HPDE6-E6E7 (cell line): Measurements from ENCODE around the gene MYOF.
"Not testable (repeated sequence)": the region's sequence is repeated elsewhere in the genome, so short reads cannot be mapped to it uniquely, and the experiment has no call there.

Experiments
- DNase-seq: peaks from one replicate; pipeline ENCODE4 v3.0.0; 2011; ENCODE audit warnings: missing footprints; ENCODE audit errors: extremely low spot score

The MYOF gene

GRCh38 chr10:93458821-93459257 is 23.3 kb downstream of the MYOF start:
- DNase-seq, result no peak

DNA sequence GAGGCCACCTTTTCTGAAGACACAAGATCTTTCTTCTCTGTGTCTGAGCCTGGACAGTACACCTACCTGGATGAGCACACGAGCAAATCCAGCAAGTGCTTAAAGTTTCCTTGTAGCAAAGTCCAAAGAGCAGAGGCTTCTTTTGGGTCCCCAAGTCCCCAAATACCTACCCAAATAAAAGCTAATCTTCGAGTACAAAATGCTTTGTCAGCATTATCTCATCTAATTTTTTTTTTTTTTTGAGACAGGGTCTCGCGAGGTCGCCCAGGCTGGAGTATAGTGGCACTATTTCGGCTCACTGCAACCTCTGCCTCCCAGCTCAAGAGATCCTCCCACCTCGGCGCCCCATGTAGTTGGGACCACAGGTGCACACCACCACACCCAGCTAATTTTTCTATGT is 24.6 kb downstream of the MYOF start:
- no peak for DNase-seq

DNA sequence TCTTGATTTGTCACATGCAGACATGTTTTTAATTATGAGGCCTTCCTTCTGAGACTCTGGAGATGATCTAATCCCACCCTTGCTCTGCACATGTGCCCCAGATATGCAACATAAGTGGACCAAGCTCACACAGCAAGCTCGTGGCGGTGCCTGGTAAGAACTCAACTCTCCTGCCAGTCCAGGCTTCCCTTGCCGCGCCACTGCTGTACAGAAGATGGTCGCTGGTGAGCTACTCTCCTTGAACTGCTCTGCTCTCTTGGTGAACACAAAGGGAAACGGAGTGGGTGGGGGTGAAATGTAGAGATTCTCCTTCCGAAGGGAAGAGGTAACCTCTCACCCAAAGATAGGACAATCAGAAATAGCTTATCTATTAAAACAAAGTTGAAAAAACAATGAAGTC is 25.7 kb downstream of the MYOF start:
- no peak for DNase-seq

DNA sequence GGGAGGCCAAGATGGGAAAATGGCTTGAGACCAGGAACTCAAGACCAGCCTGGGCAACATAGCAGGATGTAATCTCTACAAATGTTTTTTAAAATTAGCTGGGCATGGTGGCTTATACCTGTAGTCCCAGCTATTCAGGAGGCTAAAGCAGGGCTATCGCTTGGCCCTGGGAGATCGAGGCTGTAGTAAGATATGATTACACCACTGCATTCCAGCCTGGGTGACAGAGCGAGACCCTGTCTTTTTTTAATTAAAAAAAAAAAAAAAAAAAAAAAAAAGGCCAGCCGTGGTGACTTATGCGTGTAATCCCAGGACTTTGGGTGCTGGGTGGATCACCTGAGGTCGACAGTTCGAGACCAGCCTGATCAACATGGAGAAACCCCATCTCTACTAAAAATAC is 27.4 kb downstream of the MYOF start:
- no peak for DNase-seq

DNA sequence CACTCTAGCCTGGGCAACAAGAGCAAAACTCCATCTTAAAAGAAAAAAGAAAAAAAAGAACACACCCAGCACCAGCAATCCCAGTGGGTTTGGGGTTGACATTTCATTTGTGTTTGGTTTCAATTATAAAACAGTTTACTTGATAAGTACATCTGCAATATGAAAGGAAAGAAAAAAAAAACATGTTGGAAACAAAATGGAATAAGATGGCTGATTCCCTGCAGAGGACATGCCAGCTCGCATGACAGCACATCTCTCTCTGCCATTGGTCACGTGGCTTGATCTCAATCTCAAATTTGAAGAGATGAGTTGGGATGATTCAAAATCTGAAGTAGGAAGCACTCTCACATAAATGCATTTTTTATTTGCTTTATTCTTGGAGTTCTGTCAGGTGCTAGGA is 28.0 kb downstream of the MYOF start:
- DNase-seq, result no peak

DNA sequence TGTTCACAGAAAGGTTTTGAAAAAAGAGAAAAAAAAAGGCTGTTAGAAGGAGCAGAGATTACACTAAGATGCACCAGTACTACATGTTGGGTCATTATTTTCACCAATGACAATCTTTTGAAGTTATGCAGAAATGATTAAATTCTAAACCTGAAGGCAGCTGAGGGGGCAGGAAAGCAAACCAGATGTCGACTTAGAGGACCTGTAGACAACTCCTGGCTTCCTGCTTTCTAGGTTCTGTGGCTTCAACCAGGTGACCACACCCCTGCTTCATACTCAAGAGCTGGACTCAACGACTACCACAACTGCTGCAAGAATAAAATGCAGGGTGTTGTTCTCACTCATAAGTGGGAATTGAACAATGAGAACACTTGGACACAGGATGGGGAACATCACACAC is 30.0 kb downstream of the MYOF start:
- no peak for DNase-seq

DNA sequence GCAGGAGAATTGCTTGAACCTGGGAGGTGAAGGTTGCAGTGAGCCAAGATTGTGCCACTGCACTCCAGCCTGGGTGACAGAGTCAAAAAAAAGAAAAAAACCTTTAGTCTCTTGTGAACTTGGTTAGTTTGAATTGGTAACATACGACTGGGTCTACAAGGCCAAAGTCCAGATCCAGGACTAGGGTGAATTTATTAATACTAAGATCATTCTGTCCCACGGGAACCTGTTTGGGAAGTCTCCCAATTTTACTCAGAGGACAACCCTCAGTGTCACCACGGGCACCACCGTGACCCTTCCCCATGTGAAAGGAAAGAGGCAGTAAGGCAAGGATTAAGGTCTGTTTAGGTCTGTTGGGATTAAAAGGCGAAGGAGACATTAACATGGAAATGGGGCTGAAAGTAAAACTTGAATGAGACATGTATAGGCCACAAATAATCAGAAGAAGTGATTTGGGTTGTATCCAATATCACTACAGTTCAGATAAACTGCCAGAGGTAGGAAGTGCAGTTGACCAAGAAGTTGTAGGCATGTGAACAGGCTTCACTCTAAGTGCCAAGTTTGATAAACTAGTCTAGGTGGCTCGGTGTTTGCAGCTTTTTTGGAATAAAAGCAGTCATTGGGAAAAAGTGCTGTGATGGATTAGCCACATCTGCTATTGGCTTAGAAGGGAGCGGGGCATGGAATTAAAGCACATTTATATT is 30.7 kb downstream of the MYOF start:
- DNase-seq, result no peak

- no peak for DNase-seq
These were observed 34.2 kb downstream of the MYOF start for GRCh38 chr10:93447970-93448369.

GRCh38 chr10:93447019-93447418 is 35.1 kb downstream of the MYOF start:
- no peak for DNase-seq

DNA sequence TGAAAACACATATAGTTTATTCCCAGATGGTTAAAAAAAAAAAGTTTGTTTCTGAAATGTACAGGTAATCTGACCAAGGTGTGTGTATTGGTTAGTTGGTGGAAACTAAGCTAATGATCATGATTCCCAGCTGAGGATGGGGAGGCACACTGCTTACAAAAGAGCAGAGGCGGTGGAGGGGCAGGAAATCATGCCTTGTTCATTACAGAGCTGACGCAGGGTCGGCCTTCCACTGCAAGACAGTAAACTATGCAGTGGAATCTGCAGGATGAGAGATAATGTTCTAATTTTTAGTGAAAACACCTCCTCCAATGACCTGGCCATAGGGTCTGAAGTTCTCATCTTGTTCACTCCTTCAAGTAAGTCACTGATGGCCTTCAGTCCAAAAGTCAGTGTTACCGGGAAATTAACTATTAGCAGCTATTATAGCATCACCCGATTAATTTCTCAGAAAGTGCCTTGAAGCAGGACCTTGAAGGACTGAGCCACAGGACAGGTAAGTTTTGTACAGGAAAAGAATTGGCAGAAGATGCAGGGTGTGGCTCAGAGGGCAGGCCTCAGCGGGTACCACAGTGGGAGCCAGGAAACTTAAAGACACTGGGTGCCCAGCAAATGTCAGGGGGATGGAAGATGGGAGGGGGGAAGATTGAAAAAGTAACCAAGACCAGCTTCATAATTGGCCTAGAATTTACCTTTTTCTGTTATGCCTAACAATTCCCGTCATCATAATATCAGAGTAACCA is 36.0 kb downstream of the MYOF start:
- no peak for DNase-seq

GRCh38 chr10:93445097-93445960 is 36.8 kb downstream of the MYOF start:
- peak; percentile 93 for DNase-seq

- DNase-seq, result no peak
These were observed 38.7 kb downstream of the MYOF start for GRCh38 chr10:93443481-93443880.

GRCh38 chr10:93442721-93443120 is 39.4 kb downstream of the MYOF start:
- not testable (repeated sequence) for DNase-seq

DNA sequence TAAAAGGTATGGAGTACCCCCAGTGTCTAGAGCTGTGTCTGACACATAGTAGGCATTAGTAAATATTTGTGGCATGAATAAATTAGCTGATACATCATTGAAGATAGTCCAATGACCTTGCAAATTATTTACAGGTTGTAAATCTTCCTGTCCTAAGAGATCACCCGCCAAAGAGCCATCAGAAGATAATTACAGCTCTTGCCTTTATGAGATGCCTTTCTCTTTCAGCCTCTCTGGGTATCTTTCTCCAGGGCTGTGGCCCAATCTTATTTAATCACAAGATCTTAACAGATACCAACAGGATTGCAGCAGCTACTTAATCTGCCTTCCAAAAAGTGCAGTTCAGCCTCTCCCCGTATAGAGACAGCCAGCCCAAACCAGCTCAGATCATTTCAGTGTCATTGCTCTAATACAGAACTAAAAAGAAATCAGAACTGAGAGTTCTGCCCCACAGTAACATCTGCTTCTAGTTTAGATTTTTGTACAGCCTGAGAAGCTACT is 41.5 kb downstream of the MYOF start:
- no peak for DNase-seq

GRCh38 chr10:93438613-93439253 is 43.4 kb downstream of the MYOF start:
- no peak for DNase-seq

DNA sequence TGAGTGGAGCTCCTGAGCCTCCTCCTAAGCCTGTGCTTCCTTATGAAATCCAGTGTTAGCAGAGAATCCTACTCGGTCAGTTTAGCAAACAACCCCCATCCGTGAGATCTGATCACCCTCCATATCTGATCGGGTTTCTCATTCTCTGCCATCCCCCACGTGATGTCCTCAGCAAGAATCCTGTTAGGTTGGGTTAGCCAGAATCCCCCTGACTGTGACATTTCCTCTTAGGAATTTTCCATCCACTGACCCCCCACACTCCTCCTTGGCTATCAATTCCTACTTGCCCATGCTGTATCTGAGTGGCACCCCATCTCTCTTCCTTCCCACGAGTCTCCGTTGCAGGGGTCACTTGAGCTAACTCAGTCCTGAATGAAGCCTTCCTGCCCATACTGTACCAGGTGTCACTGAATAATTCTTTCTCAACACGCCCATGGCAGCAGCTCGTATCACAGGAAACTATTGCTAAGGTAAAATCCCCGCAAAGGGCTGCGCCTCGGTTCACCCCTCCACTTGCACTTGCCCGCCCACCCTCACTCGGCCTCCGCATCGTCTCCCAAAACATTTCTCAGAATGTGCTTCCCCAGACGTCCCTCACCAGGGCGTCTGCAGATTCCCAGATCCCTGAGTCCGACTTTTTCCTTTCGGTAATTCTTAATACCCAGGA is 44.1 kb downstream of the MYOF start:
- DNase-seq, result no peak

DNA sequence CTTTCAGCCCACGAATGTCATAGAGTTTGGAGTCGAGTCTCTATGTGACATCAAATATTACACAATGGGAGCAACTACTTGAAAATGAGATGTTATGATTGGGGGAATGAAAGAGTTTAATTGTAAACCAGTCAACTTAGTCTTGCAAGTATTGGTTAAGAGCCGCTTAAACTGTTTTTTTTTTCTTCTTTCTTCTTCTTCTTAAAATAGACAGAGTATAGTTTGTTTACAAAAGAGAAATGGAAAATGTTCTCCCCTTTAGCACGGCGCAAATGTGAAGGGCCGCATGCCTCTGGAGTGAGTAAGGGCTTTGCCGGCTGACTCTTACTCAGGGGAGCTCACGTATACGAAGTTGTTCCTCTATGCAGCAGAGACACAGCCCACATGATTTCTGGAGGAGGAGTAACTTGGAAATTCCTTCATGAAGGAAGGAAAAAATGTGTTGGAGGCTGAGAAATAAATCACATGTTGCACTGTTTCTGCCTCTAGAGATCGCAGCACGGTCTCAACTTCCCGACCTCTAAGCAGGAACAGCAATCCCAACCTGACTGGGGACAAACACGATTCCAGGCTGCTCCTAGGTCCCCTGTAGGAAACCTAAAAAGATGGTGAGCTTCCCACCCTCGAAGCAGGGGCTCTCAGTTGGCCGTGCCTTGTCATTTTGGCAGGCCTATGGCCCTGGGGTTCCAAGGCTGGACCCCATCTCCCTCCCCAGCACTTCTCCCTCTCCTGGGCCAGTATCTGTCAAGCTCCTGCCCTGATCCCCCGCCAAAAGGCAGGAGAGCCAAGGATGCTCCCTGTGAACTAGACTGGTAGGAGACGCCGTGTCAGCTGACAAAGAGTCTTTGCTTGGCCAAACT is 44.8 kb downstream of the MYOF start:
- peak; percentile 86 for DNase-seq

DNA sequence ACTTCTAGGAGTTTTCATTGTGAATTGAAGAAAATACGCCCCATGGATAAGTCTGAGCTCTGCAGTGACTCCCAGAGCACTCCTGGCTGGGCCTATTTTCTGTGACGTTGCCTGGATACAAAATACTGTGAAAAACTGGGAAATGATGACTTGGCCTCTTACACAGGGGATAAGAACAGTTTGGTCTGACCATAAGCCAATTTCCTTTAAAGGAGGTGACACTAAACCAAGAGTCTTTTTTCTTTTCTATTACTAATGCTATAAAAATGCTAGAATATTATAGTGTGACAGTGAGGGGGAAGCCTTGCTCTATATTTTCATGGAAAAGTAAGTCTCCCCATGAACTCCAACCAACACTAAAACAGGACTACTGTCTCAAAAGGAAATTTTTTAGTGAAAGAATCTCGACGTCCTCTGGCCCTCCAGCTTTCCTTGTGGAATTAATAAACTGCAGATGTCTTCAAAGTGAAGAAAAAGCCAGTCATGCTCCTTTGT is 45.5 kb downstream of the MYOF start:
- DNase-seq, result no peak

GRCh38 chr10:93435621-93436397 is 46.3 kb downstream of the MYOF start:
- DNase-seq, result no peak
